ENCODE results near the gene ATXN7L1. TPM values are rescaled to one million over a fixed set of nuclear protein-coding genes. Genes with fewer than 3 reads are reported as not detected.

Gene ATXN7L1
- total and polyA plus RNA-seq, 7 donors: 1.2 to 6.0 (median 3.0) TPM

- no peaks in the 10 kb centered on the region for H3K27me3 ChIP-seq (ENCODE audit: insufficient read depth in 3 of 3, low read length in 2 of 3)
- WGBS, 3 donors: 67 to 74% (median 68%) methylated on average over 6 of the region's 6 CpGs
- no peaks in the 10 kb centered on the region for H3K9me3 ChIP-seq
- no peak overlapping the region for H3K27ac ChIP-seq
- ATAC-seq (no peak), DNase-seq (no peak)
- no peak for TF ChIP-seq CTCF (IDR thresholded peaks at IDR 0.05)
- no peak overlapping the region for H3K4me3 ChIP-seq
- no peaks in the 10 kb centered on the region for H3K4me1 ChIP-seq
- intact Hi-C loops (cut with DNase I): no loop called here
- no peaks in the 10 kb centered on the region for H3K36me3 ChIP-seq (ENCODE audit: insufficient read depth in 1 of 2, low read depth in 1 of 2)
Measured at GRCh38 chr7:105880571-105881330, 4.4 kb upstream of the ATXN7L1 start.

GRCh38 chr7:105879782-105880181 lies 3.4 kb upstream of the ATXN7L1 start:
- H3K27ac ChIP-seq: no peak overlapping the region
- intact Hi-C loops (cut with DNase I): loop anchor here (5.0 to 10.0 kb wide), 4 partner anchors 102 to 255 kb away; no protein-coding TSS in a partner anchor
- no peak for DNase-seq
- no peak for TF ChIP-seq CTCF (IDR thresholded peaks at IDR 0.05)
- H3K9me3 ChIP-seq: no peaks in the 10 kb centered on the region
- no peak overlapping the region for H3K4me3 ChIP-seq
- no peaks in the 10 kb centered on the region for H3K4me1 ChIP-seq
- no peaks in the 10 kb centered on the region for H3K27me3 ChIP-seq (ENCODE audit: insufficient read depth in 3 of 3, low read length in 2 of 3)
- 98 to 100% (median 99%) methylated on average over 2 of the region's 2 CpGs for WGBS, 3 donors
- no peaks in the 10 kb centered on the region for H3K36me3 ChIP-seq (ENCODE audit: insufficient read depth in 1 of 2, low read depth in 1 of 2)
- ATAC-seq: no peak

- DNase-seq: no peak
- no peak overlapping the region for H3K27ac ChIP-seq
- H3K27me3 ChIP-seq (ENCODE audit: insufficient read depth in 3 of 3, low read length in 2 of 3): no peaks in the 10 kb centered on the region
- 92 to 96% (median 94%) methylated on average over 2 of the region's 2 CpGs for WGBS, 3 donors
- H3K4me3 ChIP-seq: no peak overlapping the region
- peaks cover 0 to 2% of the 10 kb centered on the region in 2 donors for H3K36me3 ChIP-seq (ENCODE audit: insufficient read depth in 1 of 2, low read depth in 1 of 2)
- intact Hi-C loops (cut with DNase I): loop anchor here (5.0 to 10.0 kb wide), 4 partner anchors 102 to 256 kb away; no protein-coding TSS in a partner anchor
- no peaks in the 10 kb centered on the region for H3K4me1 ChIP-seq
- H3K9me3 ChIP-seq: no peaks in the 10 kb centered on the region
- ATAC-seq: no peak
- no peak for TF ChIP-seq CTCF (IDR thresholded peaks at IDR 0.05)
Measured at GRCh38 chr7:105878746-105879605, 2.6 kb upstream of the ATXN7L1 start.

- 40 to 70% (median 52%) methylated on average over 10 of the region's 10 CpGs for WGBS, 3 donors
- Histone ChIP-seq H3K27me3 (ENCODE audit: insufficient read depth in 3 of 3, low read length in 2 of 3) (no peaks in the 10 kb centered on the region), H3K4me3 (peak overlapping the region; percentile 81), H3K9me3 (no peaks in the 10 kb centered on the region), H3K4me1 (no peaks in the 10 kb centered on the region), H3K27ac (no peak overlapping the region), H3K36me3 (ENCODE audit: insufficient read depth in 1 of 2, low read depth in 1 of 2) (peaks cover 2 to 6% of the 10 kb centered on the region in 2 donors)
- TF ChIP-seq CTCF (IDR thresholded peaks at IDR 0.05): no peak
- ATAC-seq (no peak), DNase-seq (no peak)
- intact Hi-C loops (cut with DNase I): loop anchor here (5.0 to 10.0 kb wide), 4 partner anchors 100 to 257 kb away; no protein-coding TSS in a partner anchor
Measured at GRCh38 chr7:105877736-105878135, 1.3 kb upstream of the ATXN7L1 start.

Measured in psoas muscle (tissue), 8 donors.